Erythroblast (primary cell): ENCODE data around the gene CCDC85A.

ENCODE experiments used
- GATA1 ChIP-seq: IDR thresholded peaks from 2 replicates; pipeline ENCODE4 v1.6.1; 2011; ENCODE audit warnings: low read depth, mild to moderate bottlenecking, control low read depth, low read length, moderate library complexity
- POLR2A ChIP-seq: IDR thresholded peaks from 2 replicates; pipeline ENCODE4 v1.6.1; 2011; ENCODE audit warnings: mild to moderate bottlenecking, low read length

DNA sequence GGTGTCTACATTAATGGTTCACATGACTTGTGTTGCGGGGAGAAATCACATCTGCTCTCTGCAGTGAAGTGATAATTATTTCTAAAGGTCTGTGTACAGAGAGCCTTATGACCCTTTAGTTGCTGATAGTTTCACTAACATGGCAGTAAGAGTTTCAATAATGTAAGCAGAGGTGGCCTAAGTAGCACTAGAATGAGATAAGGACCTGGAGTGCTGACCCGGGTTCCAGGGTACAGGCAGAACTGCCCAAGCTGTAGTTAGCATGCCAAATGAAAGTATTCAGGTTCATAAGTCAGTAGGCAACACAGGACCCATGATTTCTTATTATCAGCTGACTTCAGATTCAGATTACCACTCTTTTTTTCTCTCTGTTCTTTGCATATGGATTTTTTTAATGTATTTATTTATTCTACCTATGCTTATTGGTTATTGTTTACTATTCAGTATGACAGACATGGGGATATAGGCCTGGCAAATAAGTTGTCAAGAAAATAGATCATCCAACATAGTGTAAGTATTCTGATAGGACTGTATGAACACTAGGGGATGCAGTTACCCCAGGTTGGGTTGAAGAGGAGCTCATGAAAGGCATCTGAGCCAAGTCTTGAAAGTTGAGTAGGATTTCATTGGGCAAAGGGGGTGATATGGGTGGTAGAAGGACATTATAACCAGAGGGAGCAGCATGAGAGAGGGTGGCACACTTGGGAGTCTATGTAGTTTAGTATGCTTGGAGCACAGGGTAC lies 105.2 kb downstream of the CCDC85A start:
- no peak for TF ChIP-seq POLR2A
- TF ChIP-seq GATA1 = no peak
